ENCODE data around the gene CELF5.
A peak's percentile ranks its signal among the peaks of the same experiment; 100 is the strongest.

Gene CELF5

DNA sequence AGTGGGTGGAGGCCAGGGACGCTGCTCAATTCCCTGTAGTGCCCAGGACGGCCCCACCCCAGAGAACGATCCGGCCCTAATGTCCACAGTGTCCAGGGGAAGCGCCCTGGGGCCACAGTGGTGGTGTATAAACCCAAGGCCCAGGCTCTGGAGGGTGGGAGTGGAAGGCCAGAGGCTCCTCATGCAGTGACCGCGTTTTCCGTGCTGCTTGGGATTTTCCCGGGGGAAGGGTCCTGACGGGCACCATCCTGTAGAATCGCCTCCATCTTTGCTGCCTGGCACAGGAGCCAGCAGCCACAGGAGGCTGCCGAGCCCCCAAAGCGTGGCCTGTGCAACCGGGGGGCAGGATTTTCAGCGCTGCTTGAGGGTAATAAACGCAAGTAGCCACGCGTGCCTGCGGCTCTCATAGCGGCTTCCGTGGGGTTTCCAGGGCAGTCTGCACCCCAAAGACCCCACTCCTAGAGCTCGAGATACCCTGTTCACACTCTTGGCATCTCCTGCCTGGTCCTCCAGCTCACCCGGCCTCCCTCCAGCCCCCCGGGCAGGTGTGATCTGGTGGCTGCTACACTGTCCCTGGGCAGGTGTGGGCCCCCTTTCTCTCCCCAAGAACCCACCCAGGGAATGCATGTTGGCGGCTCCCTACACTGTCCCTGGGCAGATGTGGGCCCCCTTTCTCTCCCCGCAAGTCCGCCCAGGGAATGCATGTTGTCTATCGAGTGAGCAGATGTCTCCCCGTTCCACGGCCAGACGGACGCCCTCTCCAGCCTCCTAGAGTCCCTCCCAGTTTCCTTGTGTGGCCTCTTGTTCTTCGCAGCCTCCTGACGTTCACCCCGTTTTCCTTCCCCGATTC is 36.6 kb upstream of the CELF5 start (continued):
- no peak for TF ChIP-seq MZF1 (tag by site-specific recombination; IDR thresholded peaks at IDR 0.05; ENCODE audit: borderline replicate concordance)
- no peak for TF ChIP-seq ZNF777 (tag by site-specific recombination; IDR thresholded peaks at IDR 0.05; ENCODE audit: borderline replicate concordance)
- TF ChIP-seq ZNF157 (tag by site-specific recombination; IDR thresholded peaks at IDR 0.05) = no peak
- TF ChIP-seq ZNF624 (tag by site-specific recombination; IDR thresholded peaks at IDR 0.05) = no peak

DNA sequence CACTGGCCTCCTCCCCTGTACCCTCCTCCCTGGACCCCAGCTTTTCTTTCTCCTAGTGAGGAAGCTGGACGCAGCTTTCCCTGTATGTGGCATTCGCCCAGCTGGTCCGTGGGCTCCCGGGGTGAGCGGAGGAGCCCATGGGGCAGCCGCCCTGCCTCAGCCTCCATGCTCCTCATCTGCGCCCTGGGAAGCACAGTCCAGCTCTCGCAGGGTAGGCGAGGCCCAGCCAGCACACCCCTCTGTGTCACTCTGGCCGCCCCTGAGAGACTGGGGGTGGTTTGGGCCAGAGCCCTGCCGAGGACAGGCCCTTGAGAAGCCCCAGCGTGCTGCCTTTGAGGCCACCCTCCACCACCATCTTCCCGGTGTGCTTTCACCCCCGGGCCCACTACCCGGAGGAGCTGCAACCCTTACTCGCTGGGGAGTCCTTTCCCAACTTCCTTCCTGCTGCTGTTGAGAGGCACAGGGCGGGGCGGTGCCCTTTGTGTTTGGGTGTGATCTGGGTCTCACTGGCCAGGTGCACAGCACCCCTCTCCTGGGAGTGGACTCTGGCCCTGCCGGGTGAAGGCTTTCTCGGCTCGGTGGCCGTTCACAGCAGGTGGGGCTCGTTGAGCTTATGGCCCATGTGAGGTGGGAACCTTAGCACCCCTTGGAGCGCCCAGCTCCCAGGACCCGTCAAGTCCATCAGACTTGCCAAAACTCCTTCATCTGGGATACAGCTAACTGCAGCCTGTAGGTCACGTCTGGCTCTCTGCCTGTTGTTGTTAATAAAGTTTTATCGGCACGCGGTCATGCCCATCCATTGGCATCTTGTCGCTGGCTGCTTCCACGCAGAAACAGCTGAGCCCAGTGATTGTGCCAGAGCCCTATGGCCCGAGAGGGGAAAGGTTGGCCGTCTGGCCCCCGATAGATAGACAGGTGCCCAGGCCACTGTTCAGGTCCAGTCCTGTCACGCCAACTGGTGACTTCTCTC is 35.5 kb upstream of the CELF5 start:
- CTCF ChIA-PET = interaction anchor here (1.3 kb wide), 1 partner anchor 13 kb away, joined by 6 read pairs; no protein-coding TSS in a partner anchor
- TF ChIP-seq ZNF132 (tag by site-specific recombination; IDR thresholded peaks at IDR 0.05; ENCODE audit: borderline replicate concordance) = no peak
- TF ChIP-seq HOXA7 (CRISPR knock-in tag; IDR thresholded peaks at IDR 0.05; ENCODE audit: borderline replicate concordance) = no peak
- TF ChIP-seq ZXDB (tag by site-specific recombination; IDR thresholded peaks at IDR 0.05) = no peak
- peak; percentile 69 for TF ChIP-seq ZIC2 (tag by site-specific recombination; IDR thresholded peaks at IDR 0.05)
- TF ChIP-seq, protein P1, sequence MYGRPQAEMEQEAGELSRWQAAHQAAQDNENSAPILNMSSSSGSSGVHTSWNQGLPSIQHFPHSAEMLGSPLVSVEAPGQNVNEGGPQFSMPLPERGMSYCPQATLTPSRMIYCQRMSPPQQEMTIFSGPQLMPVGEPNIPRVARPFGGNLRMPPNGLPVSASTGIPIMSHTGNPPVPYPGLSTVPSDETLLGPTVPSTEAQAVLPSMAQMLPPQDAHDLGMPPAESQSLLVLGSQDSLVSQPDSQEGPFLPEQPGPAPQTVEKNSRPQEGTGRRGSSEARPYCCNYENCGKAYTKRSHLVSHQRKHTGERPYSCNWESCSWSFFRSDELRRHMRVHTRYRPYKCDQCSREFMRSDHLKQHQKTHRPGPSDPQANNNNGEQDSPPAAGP (tag by site-specific recombination; IDR thresholded peaks at IDR 0.05) = no peak
- H3K4me1 ChIP-seq (ENCODE audit: control insufficient read depth, insufficient read depth, low read length) = peaks cover 5% of the 10 kb centered on the region
- peaks cover 0 to 41% of the 10 kb centered on the region in 2 experiments; a peak in 1 of 3 replicates for H3K36me3 ChIP-seq (ENCODE audit: control insufficient read depth in 2 of 2, insufficient read depth in 1 of 2, low read length in 2 of 2)
- POLR2A ChIA-PET = no interaction called here
- H3K27ac ChIP-seq (ENCODE audit: extremely low read depth, low read depth, low read length) = no peak overlapping the region
- H3K9me3 ChIP-seq (ENCODE audit: control insufficient read depth, insufficient read depth, low read depth, low read length) = no peaks in the 10 kb centered on the region
- no peak overlapping the region for H3K4me3 ChIP-seq (ENCODE audit: low read depth, low read length)

DNA sequence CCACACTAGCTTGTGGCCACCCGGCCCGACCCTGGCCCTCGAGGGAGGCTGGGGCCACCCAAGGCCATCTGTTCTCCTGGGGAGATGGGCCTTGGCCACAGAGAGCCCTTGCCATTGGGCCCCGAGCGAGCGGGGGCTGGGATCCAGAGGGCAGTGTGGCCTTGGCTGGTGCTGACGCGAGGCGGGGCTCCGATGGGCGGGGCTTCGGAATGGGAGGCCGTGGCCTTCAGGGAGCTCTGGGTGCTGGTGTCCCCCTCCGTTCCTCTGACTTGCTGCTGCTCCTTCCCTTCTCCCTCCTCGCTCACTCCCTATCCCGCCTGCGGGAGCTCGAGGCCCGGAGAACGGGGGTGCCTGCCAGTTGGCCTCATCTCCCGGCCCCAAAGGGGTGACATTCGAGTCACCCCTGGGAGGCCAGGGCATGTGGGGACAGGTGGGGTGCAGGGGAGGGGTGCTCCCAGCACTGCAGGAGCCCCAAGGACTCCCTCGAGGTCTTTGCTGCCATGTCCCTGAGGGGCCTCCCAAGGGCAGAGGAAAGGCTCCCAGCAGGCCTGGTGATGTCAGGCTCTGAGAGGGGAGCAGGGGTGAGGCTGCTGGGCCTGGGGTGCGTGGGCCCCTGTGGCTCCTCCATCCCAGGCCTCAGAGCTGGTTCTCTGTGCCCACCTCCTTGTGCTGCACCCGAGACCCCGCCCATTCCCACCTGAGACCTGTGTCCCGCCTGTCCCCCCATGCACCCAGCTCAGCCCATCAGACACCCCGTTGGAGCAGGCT is 34.6 kb upstream of the CELF5 start:
- Histone ChIP-seq H3K36me3 (ENCODE audit: control insufficient read depth in 2 of 2, insufficient read depth in 1 of 2, low read length in 2 of 2) (peaks cover 0 to 48% of the 10 kb centered on the region in 2 experiments; a peak in 2 of 3 replicates), H3K27ac (ENCODE audit: extremely low read depth, low read depth, low read length) (no peak overlapping the region), H3K4me3 (ENCODE audit: low read depth, low read length) (no peak overlapping the region), H3K9me3 (ENCODE audit: control insufficient read depth, insufficient read depth, low read depth, low read length) (no peaks in the 10 kb centered on the region), H3K4me1 (ENCODE audit: control insufficient read depth, insufficient read depth, low read length) (peaks cover 5% of the 10 kb centered on the region)
- TF ChIP-seq KLF1 (tag by site-specific recombination; IDR thresholded peaks at IDR 0.05) (no peak), ZIC2 (tag by site-specific recombination; IDR thresholded peaks at IDR 0.05) (peak; percentile 74), GLIS2 (tag by site-specific recombination; IDR thresholded peaks at IDR 0.05) (0 out of 2 replicates have a peak, but pooled peaks have one; percentile 24), GLIS1 (tag by site-specific recombination; IDR thresholded peaks at IDR 0.05) (peak; percentile 86)
- TF ChIP-seq, protein P2, sequence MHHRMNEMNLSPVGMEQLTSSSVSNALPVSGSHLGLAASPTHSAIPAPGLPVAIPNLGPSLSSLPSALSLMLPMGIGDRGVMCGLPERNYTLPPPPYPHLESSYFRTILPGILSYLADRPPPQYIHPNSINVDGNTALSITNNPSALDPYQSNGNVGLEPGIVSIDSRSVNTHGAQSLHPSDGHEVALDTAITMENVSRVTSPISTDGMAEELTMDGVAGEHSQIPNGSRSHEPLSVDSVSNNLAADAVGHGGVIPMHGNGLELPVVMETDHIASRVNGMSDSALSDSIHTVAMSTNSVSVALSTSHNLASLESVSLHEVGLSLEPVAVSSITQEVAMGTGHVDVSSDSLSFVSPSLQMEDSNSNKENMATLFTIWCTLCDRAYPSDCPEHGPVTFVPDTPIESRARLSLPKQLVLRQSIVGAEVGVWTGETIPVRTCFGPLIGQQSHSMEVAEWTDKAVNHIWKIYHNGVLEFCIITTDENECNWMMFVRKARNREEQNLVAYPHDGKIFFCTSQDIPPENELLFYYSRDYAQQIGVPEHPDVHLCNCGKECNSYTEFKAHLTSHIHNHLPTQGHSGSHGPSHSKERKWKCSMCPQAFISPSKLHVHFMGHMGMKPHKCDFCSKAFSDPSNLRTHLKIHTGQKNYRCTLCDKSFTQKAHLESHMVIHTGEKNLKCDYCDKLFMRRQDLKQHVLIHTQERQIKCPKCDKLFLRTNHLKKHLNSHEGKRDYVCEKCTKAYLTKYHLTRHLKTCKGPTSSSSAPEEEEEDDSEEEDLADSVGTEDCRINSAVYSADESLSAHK (tag by site-specific recombination; IDR thresholded peaks at IDR 0.05) = no peak
- ChIA-PET CTCF (interaction anchor here (0.6 to 0.7 kb wide), 2 partner anchors 227 to 599 kb away, joined by 3 read pairs; no protein-coding TSS in a partner anchor), POLR2A (no interaction called here)
